IPS-20b (cell line): ENCODE data around the gene CDC42BPA.

ENCODE experiments used
- H3K27ac ChIP-seq: one replicate; pipeline ENCODE4 v1.5.1; 2013; ENCODE audit warnings: low read length
- H3K27me3 ChIP-seq: 2 replicates; pipeline ENCODE4 v1.6.1; 2013; ENCODE audit warnings: mild to moderate bottlenecking, low read length, inconsistent platforms; ENCODE audit not compliant: insufficient read depth
- H3K36me3 ChIP-seq: 2 replicates; pipeline ENCODE4 v1.6.1; 2013; ENCODE audit warnings: low read depth, mild to moderate bottlenecking, inconsistent platforms, low read length, moderate library complexity; ENCODE audit not compliant: insufficient read depth
- H3K4me1 ChIP-seq: 2 replicates; pipeline ENCODE4 v1.6.1; 2013; ENCODE audit warnings: mild to moderate bottlenecking, control low read depth, inconsistent platforms, low read length, moderate library complexity; ENCODE audit not compliant: insufficient read depth
- H3K4me3 ChIP-seq: 2 replicates; pipeline ENCODE4 v1.5.1; 2013; ENCODE audit warnings: mild to moderate bottlenecking, low read length, inconsistent platforms
- H3K9ac ChIP-seq: 2 replicates; pipeline ENCODE4 v1.6.1; 2013; ENCODE audit warnings: low read depth, mild to moderate bottlenecking, inconsistent platforms, low read length, moderate library complexity
- H3K9me3 ChIP-seq: 2 replicates; pipeline ENCODE4 v1.6.1; 2013; ENCODE audit warnings: mild to moderate bottlenecking, low read depth, low read length, inconsistent platforms; ENCODE audit not compliant: insufficient read depth

Gene CDC42BPA

GRCh38 chr1:227328405-227329019 lies 10.2 kb upstream of the CDC42BPA start:
- H3K36me3 ChIP-seq = no peaks in the 10 kb centered on the region
- no peak overlapping the region for H3K27ac ChIP-seq
- no peak overlapping the region for H3K4me3 ChIP-seq
- peaks cover 8% of the 10 kb centered on the region for H3K9me3 ChIP-seq
- H3K9ac ChIP-seq = no peak overlapping the region
- no peaks in the 10 kb centered on the region for H3K27me3 ChIP-seq
- H3K4me1 ChIP-seq = peaks cover 6% of the 10 kb centered on the region

GRCh38 chr1:227325156-227325555 lies 6.9 kb upstream of the CDC42BPA start:
- Histone ChIP-seq H3K9ac (no peak overlapping the region), H3K9me3 (no peaks in the 10 kb centered on the region), H3K27me3 (no peaks in the 10 kb centered on the region), H3K36me3 (no peaks in the 10 kb centered on the region), H3K4me1 (peaks cover 6% of the 10 kb centered on the region), H3K4me3 (no peak overlapping the region), H3K27ac (no peak overlapping the region)

GRCh38 chr1:227323967-227324268 lies 5.6 kb upstream of the CDC42BPA start:
- H3K9me3 ChIP-seq = no peaks in the 10 kb centered on the region
- H3K4me1 ChIP-seq = peaks cover 5% of the 10 kb centered on the region
- H3K27ac ChIP-seq = no peak overlapping the region
- no peak overlapping the region for H3K9ac ChIP-seq
- H3K36me3 ChIP-seq = no peaks in the 10 kb centered on the region
- H3K4me3 ChIP-seq = no peak overlapping the region
- no peaks in the 10 kb centered on the region for H3K27me3 ChIP-seq

GRCh38 chr1:227323171-227323966 lies 5.1 kb upstream of the CDC42BPA start:
- Histone ChIP-seq H3K27me3 (no peaks in the 10 kb centered on the region), H3K27ac (no peak overlapping the region), H3K4me3 (no peak overlapping the region), H3K9ac (no peak overlapping the region), H3K4me1 (no peaks in the 10 kb centered on the region; the same call in 1 of the 2 replicates), H3K36me3 (no peaks in the 10 kb centered on the region), H3K9me3 (no peaks in the 10 kb centered on the region)

GRCh38 chr1:227322376-227322775 lies 4.1 kb upstream of the CDC42BPA start:
- Histone ChIP-seq H3K4me3 (no peak overlapping the region), H3K4me1 (no peaks in the 10 kb centered on the region; the same call in 1 of the 2 replicates), H3K9me3 (no peaks in the 10 kb centered on the region), H3K27me3 (no peaks in the 10 kb centered on the region), H3K36me3 (no peaks in the 10 kb centered on the region), H3K9ac (no peak overlapping the region), H3K27ac (no peak overlapping the region)

- Histone ChIP-seq H3K4me1 (no peaks in the 10 kb centered on the region; the same call in 1 of the 2 replicates), H3K9ac (no peak overlapping the region), H3K36me3 (no peaks in the 10 kb centered on the region), H3K9me3 (no peaks in the 10 kb centered on the region), H3K4me3 (no peak overlapping the region), H3K27me3 (no peaks in the 10 kb centered on the region), H3K27ac (no peak overlapping the region)
These were observed 2.7 kb upstream of the CDC42BPA start for GRCh38 chr1:227321035-227321434.

- Histone ChIP-seq H3K27me3 (no peaks in the 10 kb centered on the region), H3K4me3 (no peak overlapping the region), H3K36me3 (no peaks in the 10 kb centered on the region), H3K9me3 (no peaks in the 10 kb centered on the region), H3K9ac (no peak overlapping the region), H3K4me1 (no peaks in the 10 kb centered on the region; the same call in 1 of the 2 replicates), H3K27ac (no peak overlapping the region)
These were observed 2.2 kb upstream of the CDC42BPA start for GRCh38 chr1:227320476-227320875.

GRCh38 chr1:227318853-227319607 lies 738 bp upstream of the CDC42BPA start:
- Histone ChIP-seq H3K27me3 (no peaks in the 10 kb centered on the region), H3K4me3 (peak overlapping the region; percentile 92), H3K9ac (peak overlapping the region; percentile 88; the same call in 1 of the 2 replicates), H3K36me3 (no peaks in the 10 kb centered on the region), H3K27ac (no peak overlapping the region), H3K9me3 (no peaks in the 10 kb centered on the region), H3K4me1 (no peaks in the 10 kb centered on the region; the same call in 1 of the 2 replicates)

- Histone ChIP-seq H3K36me3 (no peaks in the 10 kb centered on the region), H3K9me3 (no peaks in the 10 kb centered on the region), H3K4me1 (no peaks in the 10 kb centered on the region; the same call in 1 of the 2 replicates), H3K4me3 (peak overlapping the region; percentile 92), H3K27ac (peak overlapping the region; percentile 70), H3K9ac (peak overlapping the region; percentile 88), H3K27me3 (no peaks in the 10 kb centered on the region)
These were observed 723 bp downstream of the CDC42BPA start for GRCh38 chr1:227317523-227318015.

GRCh38 chr1:227317011-227317451 lies 1.3 kb downstream of the CDC42BPA start:
- H3K36me3 ChIP-seq = no peaks in the 10 kb centered on the region
- H3K27me3 ChIP-seq = no peaks in the 10 kb centered on the region
- peak overlapping the region; percentile 88; the same call in 1 of the 2 replicates for H3K9ac ChIP-seq
- H3K9me3 ChIP-seq = no peaks in the 10 kb centered on the region
- no peaks in the 10 kb centered on the region; the same call in 1 of the 2 replicates for H3K4me1 ChIP-seq
- no peak overlapping the region for H3K27ac ChIP-seq
- peak overlapping the region; percentile 92 for H3K4me3 ChIP-seq

GRCh38 chr1:227316456-227316855 lies 1.8 kb downstream of the CDC42BPA start:
- Histone ChIP-seq H3K4me3 (peak overlapping the region; percentile 92), H3K27ac (no peak overlapping the region), H3K4me1 (no peaks in the 10 kb centered on the region; the same call in 1 of the 2 replicates), H3K27me3 (no peaks in the 10 kb centered on the region), H3K9ac (peak overlapping the region; percentile 88; the same call in 1 of the 2 replicates), H3K36me3 (no peaks in the 10 kb centered on the region), H3K9me3 (no peaks in the 10 kb centered on the region)
